ENCODE data around the gene VTN.
A peak's percentile ranks its signal among the peaks of the same experiment; 100 is the strongest.

Gene VTN, protein sequence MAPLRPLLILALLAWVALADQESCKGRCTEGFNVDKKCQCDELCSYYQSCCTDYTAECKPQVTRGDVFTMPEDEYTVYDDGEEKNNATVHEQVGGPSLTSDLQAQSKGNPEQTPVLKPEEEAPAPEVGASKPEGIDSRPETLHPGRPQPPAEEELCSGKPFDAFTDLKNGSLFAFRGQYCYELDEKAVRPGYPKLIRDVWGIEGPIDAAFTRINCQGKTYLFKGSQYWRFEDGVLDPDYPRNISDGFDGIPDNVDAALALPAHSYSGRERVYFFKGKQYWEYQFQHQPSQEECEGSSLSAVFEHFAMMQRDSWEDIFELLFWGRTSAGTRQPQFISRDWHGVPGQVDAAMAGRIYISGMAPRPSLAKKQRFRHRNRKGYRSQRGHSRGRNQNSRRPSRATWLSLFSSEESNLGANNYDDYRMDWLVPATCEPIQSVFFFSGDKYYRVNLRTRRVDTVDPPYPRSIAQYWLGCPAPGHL

DNA sequence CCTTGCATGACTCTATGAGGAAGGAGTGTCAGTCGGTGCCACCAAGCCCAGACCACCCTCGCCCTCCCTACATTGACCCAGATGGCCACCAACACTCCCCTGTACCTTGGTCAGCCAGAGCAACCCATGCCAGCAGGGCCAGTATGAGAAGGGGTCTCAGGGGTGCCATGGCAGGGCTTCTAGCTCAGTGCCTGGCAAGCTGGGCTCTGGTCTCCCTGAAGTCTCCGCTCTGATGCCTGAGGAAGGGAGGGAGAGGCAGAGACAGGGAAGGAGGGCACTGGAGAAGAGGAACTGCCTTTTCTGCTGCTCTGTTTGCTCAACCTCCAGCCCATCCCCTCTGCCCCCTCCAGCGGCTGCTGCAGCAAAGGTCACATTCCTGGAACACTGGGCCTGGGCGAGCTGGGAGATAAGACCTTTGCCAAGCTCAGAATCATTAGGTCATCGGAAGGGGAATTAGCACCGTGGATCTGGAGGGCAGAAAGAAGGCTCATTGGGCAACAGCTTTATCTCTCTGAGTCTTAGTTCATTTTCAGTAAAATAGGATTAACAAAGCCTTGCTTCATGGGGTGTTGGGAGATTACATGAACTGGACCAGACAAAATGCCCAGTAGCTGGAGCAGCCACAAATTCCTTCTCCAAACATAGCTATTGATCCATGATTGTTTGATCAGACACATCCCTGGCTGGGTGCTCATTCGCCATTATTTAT is at the start of gene VTN:
TSS of gene VTN (minus strand) at position 273 of the 709 bp plus-strand sequence. CDS start at position 169, 104 bp downstream.
- H3K9me3 Mint-ChIP-seq = no peaks in the 10 kb centered on the region
- H3K4me3 Mint-ChIP-seq = peak within 1 kb of the TSS; percentile 93
- H3K4me1 Mint-ChIP-seq (ENCODE audit: low read depth) = peaks cover 12% of the 10 kb centered on the region
- H3K36me3 Mint-ChIP-seq (ENCODE audit: low read depth) = peaks cover 2% of the 10 kb centered on the region
- H3K27ac Mint-ChIP-seq = peak within 1 kb of the TSS; percentile 93
- no peak for DNase-seq (ENCODE audit: low spot score)
- H3K27me3 Mint-ChIP-seq (ENCODE audit: low read depth) = no peaks in the 10 kb centered on the region

DNA sequence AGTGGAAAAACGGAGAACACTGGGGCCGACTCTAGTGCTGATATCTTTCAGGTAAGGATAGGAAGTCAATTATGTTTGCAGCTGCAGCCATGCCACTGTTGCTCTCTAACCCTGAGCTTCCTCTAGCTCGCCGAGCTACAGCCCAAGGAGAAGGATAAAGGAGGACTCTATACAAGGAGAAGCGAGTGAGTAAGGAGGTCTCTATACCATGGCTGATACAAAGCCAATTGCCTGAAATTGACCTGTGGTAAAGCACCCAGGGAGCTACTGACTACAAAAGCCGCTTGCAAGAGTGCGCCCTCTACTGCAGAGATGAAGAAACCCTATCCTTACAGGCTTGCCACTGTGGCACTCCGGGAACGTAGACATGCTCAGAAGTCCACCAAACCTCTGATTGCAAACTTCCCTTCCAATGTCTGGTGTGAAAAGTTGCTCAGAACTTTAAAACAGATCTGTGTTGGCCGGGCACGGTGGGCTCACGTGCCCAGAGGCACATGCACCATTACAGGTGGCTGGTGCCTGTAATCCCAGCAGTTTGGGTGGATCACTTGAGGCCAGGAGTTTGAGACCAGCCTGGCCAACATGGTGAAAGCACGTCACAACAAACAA is 46.7 kb upstream of the VTN start:
- no peak overlapping the region for H3K27ac Mint-ChIP-seq
- H3K4me1 Mint-ChIP-seq (ENCODE audit: low read depth) = peaks cover 1% of the 10 kb centered on the region
- no peaks in the 10 kb centered on the region for H3K9me3 Mint-ChIP-seq
- DNase-seq (ENCODE audit: low spot score) = peak; percentile 40
- H3K4me3 Mint-ChIP-seq = no peak overlapping the region
- H3K36me3 Mint-ChIP-seq (ENCODE audit: low read depth) = no peaks in the 10 kb centered on the region
- H3K27me3 Mint-ChIP-seq (ENCODE audit: low read depth) = peaks cover 15% of the 10 kb centered on the region

DNA sequence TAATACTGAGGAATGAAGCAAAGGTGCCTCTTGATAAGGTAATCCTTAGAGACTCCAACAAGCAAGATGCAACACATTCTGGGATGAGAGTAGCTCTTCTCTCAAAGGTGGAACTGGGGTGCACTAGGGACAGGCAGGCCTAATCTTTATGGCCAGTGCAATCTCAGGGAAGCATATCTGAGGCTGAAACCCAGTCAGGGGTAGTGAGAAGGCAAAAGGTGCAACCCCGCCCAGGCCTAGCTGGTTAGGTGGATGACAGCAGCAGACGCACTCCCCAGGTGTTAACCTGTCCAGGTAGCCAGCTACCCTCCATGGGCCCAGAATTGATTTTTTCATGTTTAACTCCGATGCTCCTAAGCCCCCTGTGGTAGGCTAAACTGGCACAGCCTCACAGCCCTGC is 45.8 kb upstream of the VTN start:
- no peak overlapping the region for H3K4me3 Mint-ChIP-seq
- no peak for DNase-seq (ENCODE audit: low spot score)
- H3K27ac Mint-ChIP-seq = no peak overlapping the region
- H3K36me3 Mint-ChIP-seq (ENCODE audit: low read depth) = no peaks in the 10 kb centered on the region
- H3K4me1 Mint-ChIP-seq (ENCODE audit: low read depth) = peaks cover 1% of the 10 kb centered on the region
- H3K9me3 Mint-ChIP-seq = no peaks in the 10 kb centered on the region
- peaks cover 22% of the 10 kb centered on the region for H3K27me3 Mint-ChIP-seq (ENCODE audit: low read depth)

DNA sequence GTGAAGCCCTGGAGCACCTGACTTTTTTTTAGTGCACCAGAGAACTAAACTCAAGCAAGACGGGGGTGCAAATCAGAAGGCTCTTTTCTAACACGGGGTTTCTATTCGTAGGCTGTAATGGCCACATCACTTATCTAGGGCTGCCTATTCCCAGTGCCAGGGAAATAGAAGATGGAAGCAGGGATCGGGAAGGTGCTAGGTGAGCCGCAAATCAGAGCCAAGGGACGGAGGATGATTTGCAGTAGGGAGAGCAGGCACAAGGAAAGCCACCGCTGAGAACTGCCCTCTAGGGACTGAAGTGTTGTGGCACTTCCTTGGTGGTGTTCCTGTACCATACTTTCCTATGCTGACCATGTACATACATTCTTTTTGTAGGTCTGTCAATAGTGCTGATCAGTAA is 43.7 kb upstream of the VTN start:
- Mint-ChIP-seq H3K36me3 (ENCODE audit: low read depth) (no peaks in the 10 kb centered on the region), H3K27me3 (ENCODE audit: low read depth) (peaks cover 25% of the 10 kb centered on the region)

DNA sequence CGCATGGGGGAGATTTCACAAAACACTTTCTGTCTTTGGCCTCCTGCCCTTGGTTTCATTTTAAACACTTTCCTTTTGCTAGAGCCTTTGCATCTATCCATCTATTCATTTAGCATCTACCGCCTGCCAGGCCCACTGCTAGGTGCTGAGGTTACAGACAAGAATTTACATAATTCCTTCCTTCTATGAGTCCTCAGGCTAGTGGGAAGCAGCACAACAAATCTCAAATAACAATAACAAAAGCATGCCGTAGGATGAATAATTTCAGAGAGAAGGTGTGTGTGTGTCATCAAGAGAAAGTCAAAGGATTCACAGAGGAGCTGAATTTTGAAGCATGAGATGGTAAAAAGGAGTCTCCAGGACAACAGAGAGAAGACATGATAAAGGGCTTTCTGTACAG is 42.0 kb upstream of the VTN start:
- no peak for DNase-seq (ENCODE audit: low spot score)
- H3K4me1 Mint-ChIP-seq (ENCODE audit: low read depth) = peaks cover 1% of the 10 kb centered on the region
- peaks cover 25% of the 10 kb centered on the region for H3K27me3 Mint-ChIP-seq (ENCODE audit: low read depth)
- H3K36me3 Mint-ChIP-seq (ENCODE audit: low read depth) = no peaks in the 10 kb centered on the region
- no peak overlapping the region for H3K4me3 Mint-ChIP-seq
- no peaks in the 10 kb centered on the region for H3K9me3 Mint-ChIP-seq
- H3K27ac Mint-ChIP-seq = no peak overlapping the region

More for the DNA sequence above, 43.7 kb upstream of the VTN start:
- DNase-seq (ENCODE audit: low spot score) = no peak
- Mint-ChIP-seq H3K4me3 (no peak overlapping the region), H3K27ac (no peak overlapping the region), H3K4me1 (ENCODE audit: low read depth) (peaks cover 1% of the 10 kb centered on the region), H3K9me3 (no peaks in the 10 kb centered on the region)

DNA sequence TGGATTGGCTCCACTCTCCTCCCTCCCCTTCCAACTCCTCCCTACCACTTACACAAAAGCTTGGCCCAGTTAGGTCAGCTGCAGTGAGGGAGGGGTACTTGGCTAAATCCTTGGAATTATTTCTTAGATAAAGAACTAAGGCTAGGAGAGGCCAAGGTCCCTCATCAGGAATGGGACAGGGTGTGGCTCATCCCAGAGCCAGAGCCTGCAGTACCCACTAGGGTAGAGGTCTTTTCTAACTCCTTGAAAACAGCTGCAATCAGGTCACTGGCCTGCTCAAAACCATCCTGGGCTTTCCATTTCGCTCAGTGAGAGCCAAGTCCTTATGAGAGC is 37.8 kb upstream of the VTN start:
- H3K27me3 Mint-ChIP-seq (ENCODE audit: low read depth) = peaks cover 23% of the 10 kb centered on the region
- no peaks in the 10 kb centered on the region for H3K9me3 Mint-ChIP-seq
- no peak overlapping the region for H3K27ac Mint-ChIP-seq
- H3K4me1 Mint-ChIP-seq (ENCODE audit: low read depth) = peaks cover 6% of the 10 kb centered on the region
- DNase-seq (ENCODE audit: low spot score) = no peak
- H3K4me3 Mint-ChIP-seq = no peak overlapping the region
- no peaks in the 10 kb centered on the region for H3K36me3 Mint-ChIP-seq (ENCODE audit: low read depth)

DNA sequence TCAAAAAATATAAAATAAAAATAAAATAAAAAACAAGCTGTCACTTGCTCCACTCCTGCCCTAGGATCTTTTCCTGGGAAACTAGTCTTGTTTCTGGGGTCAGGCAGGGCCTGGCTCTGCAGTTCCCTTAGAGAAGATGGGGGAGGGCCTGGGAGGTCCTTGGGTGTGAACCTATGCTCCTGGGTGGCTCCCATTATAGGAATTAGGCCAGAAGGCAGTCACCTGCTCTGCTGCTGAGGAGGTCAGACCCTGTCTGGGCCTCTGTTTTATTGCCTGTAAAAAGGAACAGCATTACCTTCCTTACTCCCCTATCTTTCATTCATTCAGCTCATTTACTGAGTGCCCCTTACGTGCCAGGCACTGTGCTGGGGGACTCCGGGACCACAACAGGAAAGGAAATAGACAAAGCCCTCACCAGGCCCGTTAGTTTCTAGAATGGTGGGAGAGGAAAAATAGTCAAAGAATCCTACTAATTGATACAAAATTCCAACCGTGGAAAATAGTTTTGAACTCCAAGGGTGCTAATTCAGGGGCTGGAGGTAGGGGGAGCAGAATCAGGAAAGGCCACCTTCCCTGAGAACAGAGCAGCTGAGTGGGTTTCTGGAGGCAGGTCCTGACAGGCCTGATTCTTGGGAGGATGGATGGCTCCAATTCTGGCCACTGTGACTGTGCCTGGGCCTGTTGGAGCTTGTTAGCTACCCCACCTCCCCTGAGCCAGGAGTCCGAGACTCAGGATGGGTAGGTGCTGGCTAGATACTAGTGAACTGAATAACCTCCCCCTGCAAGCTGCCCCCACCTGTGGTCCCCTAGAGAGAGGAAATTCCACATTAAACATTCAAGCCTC is 37.2 kb upstream of the VTN start:
- Mint-ChIP-seq H3K4me1 (ENCODE audit: low read depth) (peaks cover 6% of the 10 kb centered on the region), H3K27me3 (ENCODE audit: low read depth) (peaks cover 20% of the 10 kb centered on the region), H3K36me3 (ENCODE audit: low read depth) (no peaks in the 10 kb centered on the region), H3K9me3 (no peaks in the 10 kb centered on the region), H3K4me3 (no peak overlapping the region), H3K27ac (no peak overlapping the region)
- no peak for DNase-seq (ENCODE audit: low spot score)

DNA sequence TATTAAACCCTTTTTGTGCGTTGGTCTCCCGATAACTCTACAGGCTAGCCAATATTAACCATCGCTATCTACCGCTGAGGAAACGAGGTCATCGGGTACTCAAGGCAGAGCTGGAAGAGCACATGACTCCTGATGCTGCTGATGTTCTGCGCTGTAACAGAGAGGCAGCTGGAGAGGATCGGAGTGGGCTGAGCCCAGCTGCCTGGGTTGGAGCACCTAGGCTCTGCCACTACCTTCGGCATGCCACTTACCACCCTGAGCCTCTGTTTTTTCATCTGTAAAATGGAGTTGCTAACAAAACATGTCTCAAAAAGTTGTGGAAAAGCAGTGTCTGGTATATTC is 36.3 kb upstream of the VTN start:
- Mint-ChIP-seq H3K36me3 (ENCODE audit: low read depth) (no peaks in the 10 kb centered on the region), H3K4me1 (ENCODE audit: low read depth) (peaks cover 6% of the 10 kb centered on the region), H3K27me3 (ENCODE audit: low read depth) (peaks cover 14% of the 10 kb centered on the region), H3K4me3 (peak overlapping the region; percentile 77), H3K9me3 (no peaks in the 10 kb centered on the region), H3K27ac (no peak overlapping the region)
- no peak for DNase-seq (ENCODE audit: low spot score)

DNA sequence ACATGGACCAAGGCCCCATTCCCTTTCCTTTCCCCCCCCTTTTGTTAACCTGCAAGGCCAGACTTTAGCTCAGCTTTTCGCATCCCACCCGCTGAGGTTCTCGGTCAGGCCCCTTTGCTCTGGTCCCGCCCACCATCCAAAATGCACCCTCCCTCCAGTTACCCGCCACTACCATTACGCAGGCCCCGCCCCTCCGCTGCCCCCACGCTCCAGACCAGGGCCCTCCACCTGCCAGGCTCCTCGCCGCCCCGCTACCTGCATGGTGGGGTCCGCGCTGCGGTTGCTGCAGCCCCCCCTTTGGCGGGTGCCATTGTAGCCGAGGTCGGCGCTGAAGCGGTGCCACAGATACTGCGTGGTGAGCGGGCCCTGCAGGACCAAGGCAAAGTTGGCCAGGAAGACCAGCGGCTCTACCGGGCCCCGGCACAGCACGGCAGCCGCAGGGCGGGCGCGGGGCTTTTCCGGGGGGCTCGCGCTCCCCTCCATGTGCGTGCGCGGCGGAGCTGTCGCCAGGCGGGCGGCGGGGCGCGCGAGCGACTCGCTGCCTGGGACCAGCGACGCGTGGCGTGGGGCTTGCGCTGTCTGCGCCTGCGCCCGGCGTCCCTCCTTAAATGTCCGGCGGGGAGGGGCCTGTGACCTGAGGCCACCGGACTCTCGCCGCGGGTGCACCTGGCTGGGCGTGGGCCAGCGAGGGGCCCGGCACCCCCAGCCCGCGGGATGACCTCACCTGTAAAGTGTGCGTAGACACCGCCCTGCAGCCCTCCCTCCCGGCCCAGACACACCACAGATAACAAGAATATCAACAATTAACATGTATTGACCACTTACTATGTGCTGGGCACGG is 35.7 kb upstream of the VTN start, which contains the start of gene SLC46A1:
TSS of gene SLC46A1 (minus strand) at position 581 of the 841 bp plus-strand sequence. CDS start at position 483, 98 bp downstream.
- Mint-ChIP-seq H3K27ac (no peak within 1 kb of the TSS), H3K4me1 (ENCODE audit: low read depth) (peaks cover 6% of the 10 kb centered on the region), H3K36me3 (ENCODE audit: low read depth) (no peaks in the 10 kb centered on the region), H3K9me3 (no peaks in the 10 kb centered on the region), H3K27me3 (ENCODE audit: low read depth) (peaks cover 9% of the 10 kb centered on the region), H3K4me3 (peak within 1 kb of the TSS; percentile 77)
- peak; percentile 50 for DNase-seq (ENCODE audit: low spot score)

DNA sequence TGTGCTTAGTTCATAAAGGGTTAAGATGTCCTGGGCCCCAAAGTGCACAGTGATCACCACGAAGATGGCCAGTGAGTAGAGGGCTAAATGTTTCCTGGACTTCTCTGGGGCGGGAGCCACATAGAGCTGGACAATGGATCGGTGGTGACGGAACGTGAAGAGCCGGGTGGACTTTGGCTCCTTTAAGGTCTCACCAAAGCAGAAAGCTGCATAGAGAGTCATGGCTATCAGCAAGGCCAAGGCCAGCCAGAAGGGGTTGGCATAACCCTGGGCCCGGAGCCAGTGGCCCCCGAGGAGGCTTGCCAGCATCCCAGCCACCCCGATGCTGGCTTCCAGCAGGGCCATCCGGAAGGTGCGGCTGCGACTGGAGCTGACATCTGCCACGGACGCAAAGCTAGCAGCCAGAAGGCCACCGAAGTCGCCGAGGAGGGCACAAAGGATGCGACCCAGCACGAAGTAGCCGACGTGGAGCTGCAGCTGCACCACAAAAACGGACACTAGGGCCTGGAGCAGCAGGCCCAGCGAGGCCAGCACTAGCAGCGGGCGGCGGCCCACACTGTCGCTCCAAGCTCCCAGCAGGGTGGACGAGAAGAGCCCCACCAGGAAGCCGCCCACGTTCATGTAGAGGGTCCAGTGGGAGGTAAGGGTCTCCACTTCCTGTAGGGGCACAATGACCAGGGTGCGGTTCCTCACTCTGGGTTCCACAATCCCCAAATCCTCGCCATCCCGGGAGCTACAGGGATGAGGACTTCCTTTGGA is 34.9 kb upstream of the VTN start:
- Mint-ChIP-seq H3K36me3 (ENCODE audit: low read depth) (no peaks in the 10 kb centered on the region), H3K9me3 (no peaks in the 10 kb centered on the region), H3K27ac (no peak overlapping the region), H3K4me3 (peak overlapping the region; percentile 77), H3K4me1 (ENCODE audit: low read depth) (peaks cover 6% of the 10 kb centered on the region), H3K27me3 (ENCODE audit: low read depth) (peaks cover 6% of the 10 kb centered on the region)
- no peak for DNase-seq (ENCODE audit: low spot score)

DNA sequence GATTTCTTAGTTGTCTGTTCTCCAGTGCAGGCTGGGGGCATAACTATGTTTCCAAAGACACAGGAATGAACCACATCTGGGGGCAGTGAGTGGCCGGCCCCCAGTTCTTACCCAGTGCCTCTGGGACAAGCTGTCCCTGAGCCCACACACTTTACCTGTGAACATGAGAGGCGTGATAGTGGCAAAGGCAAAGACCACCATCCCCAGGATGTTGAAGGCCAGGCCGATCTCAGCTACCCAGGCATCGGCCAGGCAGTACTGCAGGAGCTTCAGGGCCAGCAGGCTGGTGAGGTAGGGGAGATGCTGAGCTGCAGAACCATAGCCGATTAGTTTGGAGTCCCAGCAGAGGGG is 34.3 kb upstream of the VTN start:
- H3K36me3 Mint-ChIP-seq (ENCODE audit: low read depth) = no peaks in the 10 kb centered on the region
- peaks cover 6% of the 10 kb centered on the region for H3K4me1 Mint-ChIP-seq (ENCODE audit: low read depth)
- no peak for DNase-seq (ENCODE audit: low spot score)
- peaks cover 6% of the 10 kb centered on the region for H3K27me3 Mint-ChIP-seq (ENCODE audit: low read depth)
- H3K4me3 Mint-ChIP-seq = no peak overlapping the region
- H3K9me3 Mint-ChIP-seq = no peaks in the 10 kb centered on the region
- no peak overlapping the region for H3K27ac Mint-ChIP-seq

DNA sequence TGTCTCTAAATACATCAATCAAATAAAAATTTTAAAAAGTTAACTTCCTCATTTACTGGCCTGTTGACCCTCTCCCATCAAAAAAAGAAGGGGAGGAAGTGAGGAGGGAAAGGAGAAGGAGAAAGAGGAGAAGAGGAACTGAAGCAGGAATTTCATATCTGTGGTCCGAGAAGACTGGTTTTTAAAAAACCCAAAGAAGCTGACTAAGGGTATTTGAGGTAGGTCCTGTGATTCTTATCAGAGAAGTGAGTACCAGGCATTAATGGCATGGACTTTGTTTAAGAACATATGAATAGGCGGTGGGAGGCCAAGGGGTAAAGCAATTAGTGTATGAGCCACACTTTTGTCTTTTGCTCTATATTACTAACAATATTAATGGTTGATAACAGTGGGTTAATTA is 33.9 kb upstream of the VTN start:
- Mint-ChIP-seq H3K27me3 (ENCODE audit: low read depth) (peaks cover 6% of the 10 kb centered on the region), H3K4me1 (ENCODE audit: low read depth) (peaks cover 6% of the 10 kb centered on the region), H3K4me3 (no peak overlapping the region), H3K36me3 (ENCODE audit: low read depth) (no peaks in the 10 kb centered on the region), H3K27ac (no peak overlapping the region), H3K9me3 (no peaks in the 10 kb centered on the region)
- no peak for DNase-seq (ENCODE audit: low spot score)
